ENCODE results near the gene SRSF3.
"Not testable (repeated sequence)": the region's sequence is repeated elsewhere in the genome, so short reads cannot be mapped to it uniquely, and the experiment has no call there.

SRSF3 gene

GRCh38 chr6:36651659-36652379, 57.7 kb downstream of the SRSF3 start:
- TF ChIP-seq ZNF274 (IDR thresholded peaks at IDR 0.05; ENCODE audit: low read depth, low read length): no peak
- H3K4me3 ChIP-seq (ENCODE audit: low read length): no peak overlapping the region

- not testable (repeated sequence) for H3K4me3 ChIP-seq (ENCODE audit: low read length)
These were observed 60.3 kb downstream of the SRSF3 start for GRCh38 chr6:36654469-36654868.

Measured in GM08714 (cell line).